Measurements from ENCODE around the gene SPEF1. TPM values are rescaled to one million over a fixed set of nuclear protein-coding genes. Genes with fewer than 3 reads are reported as not detected.

SPEF1 gene
- total and polyA plus RNA-seq, 2 of the 4 experiments (the other 2 are of a cell fraction), result 0.15 TPM; not detected in 1

- Histone ChIP-seq H3K4me3 (ENCODE audit: insufficient read depth, low read depth, low read length) (peak overlapping the region; percentile 67), H4K20me1 (ENCODE audit: insufficient read depth, low read length) (no peaks in the 10 kb centered on the region; the same call in 1 of the 2 replicates), H2BK5ac (ENCODE audit: low read depth, low read length, poor library complexity, severe bottlenecking) (peak overlapping the region; percentile 66), H3K4me2 (ENCODE audit: low read depth, low read length) (peak overlapping the region; percentile 73), H3K27ac (ENCODE audit: insufficient read depth, low read length) (peak overlapping the region; percentile 89), H2BK20ac (ENCODE audit: low read depth, low read length) (no peak overlapping the region), H2AK9ac (replicated peaks; ENCODE audit: low read depth, low read length, poor library complexity) (peak overlapping the region; percentile 94), H3K56ac (ENCODE audit: extremely low read depth, insufficient read depth, low read length) (peak overlapping the region; percentile 37; the same call in 1 of the 2 replicates), H2BK15ac (ENCODE audit: low read depth, low read length) (peak overlapping the region; percentile 6; the same call in 1 of the 3 replicates), H2AK5ac (ENCODE audit: low read depth, low read length) (peak overlapping the region; percentile 86), H3K9me1 (ENCODE audit: insufficient read depth, low read length) (no peaks in the 10 kb centered on the region; the same call in 1 of the 2 replicates), H3K18ac (ENCODE audit: low read depth, low read length) (peak overlapping the region; percentile 32; the same call in 1 of the 2 replicates), H3K14ac (replicated peaks; ENCODE audit: low read depth, low read length) (peak overlapping the region; percentile 69), H2BK120ac (ENCODE audit: low read depth, low read length) (peak overlapping the region; percentile 8; the same call in 1 of the 2 replicates), H4K91ac (ENCODE audit: insufficient read depth, low read depth, low read length) (peak overlapping the region; percentile 64), H3K9me3 (ENCODE audit: control insufficient read depth, insufficient read depth, low read length) (no peaks in the 10 kb centered on the region), H3K79me1 (ENCODE audit: low read depth in 1 of 2, low read length in 2 of 2) (peaks cover 13 to 29% of the 10 kb centered on the region in 2 experiments), H4K8ac (ENCODE audit: low read depth in 2 of 2, low read length in 2 of 2) (peak overlapping the region; percentile 92 to 97), H3K27me3 (ENCODE audit: control insufficient read depth, insufficient read depth, low read length) (no peaks in the 10 kb centered on the region), H3K4ac (ENCODE audit: low read depth, low read length) (peak overlapping the region; percentile 87), H3K9ac (ENCODE audit: low read depth, low read length) (peak overlapping the region; percentile 69), H3K36me3 (ENCODE audit: control insufficient read depth, insufficient read depth, low read length) (no peaks in the 10 kb centered on the region), H4K5ac (ENCODE audit: low read depth, low read length) (peak overlapping the region; percentile 76), H3K23ac (ENCODE audit: low read depth, low read length) (peak overlapping the region; percentile 39; the same call in 1 of the 2 replicates), H3K4me1 (ENCODE audit: control insufficient read depth, insufficient read depth, low read length) (peaks cover 11% of the 10 kb centered on the region), H2AFZ (replicated peaks; ENCODE audit: low read length, poor library complexity) (peak overlapping the region; percentile 96)
- peak; percentile 54 for ATAC-seq (ENCODE audit: low read depth)
- 3% methylated on average over 12 of the region's 51 CpGs; no CpG with 5 or more reads in 1 of the 2 experiments for WGBS, 2 experiments (ENCODE audit: extremely low coverage in 2 of 2, insufficient read length in 1 of 2)
- no TSS peak for BruUV-seq (replicated peaks)
- intact Hi-C loops (cut with micrococcal nuclease) (loop anchor here (2.0 to 5.0 kb wide), 2 partner anchors 52 to 91 kb away; no protein-coding TSS in a partner anchor), dilution Hi-C loops (cut with HindIII; ENCODE audit: low sequenced_read_pairs, unreplicated experiment) (no loop called here), in situ Hi-C loops (cut with MboI; ENCODE audit: low sequenced_read_pairs) (no loop called here)
- POLR2A ChIA-PET (ENCODE audit: unreplicated experiment), result interaction anchor here (1.0 to 1.2 kb wide), 2 partner anchors 8 to 10 kb away, joined by 3 to 4 read pairs; no protein-coding TSS in a partner anchor
- CTCF ChIA-PET, result interaction anchor here (0.6 to 1.9 kb wide), 8 partner anchors 10 to 98 kb away, joined by 3 to 9 read pairs (median 4); partner anchors contain the start of genes AP5S1, CENPB and SPEF1
- peak; percentile 81 for DNase-seq
- TF ChIP-seq CEBPB (IDR thresholded peaks at IDR 0.05; ENCODE audit: low read depth, low read length), result no peak
- TF ChIP-seq CTCF (conservative IDR thresholded peaks at IDR 0.05; ENCODE audit: low read depth, low read length), result peak; percentile 38
- TF ChIP-seq FOS (IDR thresholded peaks at IDR 0.05; ENCODE audit: low read depth, low read length), result peak; percentile 63
- no peak for TF ChIP-seq CHD1 (IDR thresholded peaks at IDR 0.05; ENCODE audit: low read depth, low read length)
- peak; percentile 71; the same call in 1 of the 2 replicates for TF ChIP-seq POLR2A (IDR thresholded peaks at IDR 0.05; ENCODE audit: low read depth, low read length)
- TF ChIP-seq BHLHE40 (IDR thresholded peaks at IDR 0.05; ENCODE audit: low read depth, low read length), result no peak
- TF ChIP-seq RAD21 (IDR thresholded peaks at IDR 0.05; ENCODE audit: low read length), result peak; percentile 39
- TF ChIP-seq RCOR1 (IDR thresholded peaks at IDR 0.05; ENCODE audit: insufficient replicate concordance, low read length), result no peak
- TF ChIP-seq MAFK (IDR thresholded peaks at IDR 0.05; ENCODE audit: low read depth, low read length), result no peak
- TF ChIP-seq ELK1 (IDR thresholded peaks at IDR 0.05; ENCODE audit: borderline replicate concordance, low read depth, low read length), result no peak
- 0 out of 2 replicates have a peak, but pooled peaks have one; percentile 6 for TF ChIP-seq USF2 (IDR thresholded peaks at IDR 0.05; ENCODE audit: low read depth, low read length)
- no peak for TF ChIP-seq RFX5 (IDR thresholded peaks at IDR 0.05; ENCODE audit: low read depth, low read length)
- TF ChIP-seq SMC3 (IDR thresholded peaks at IDR 0.05; ENCODE audit: low read depth, low read length), result no peak; the same call in 1 of the 2 replicates
Measured at GRCh38 chr20:3768342-3769130, 12.7 kb downstream of the SPEF1 start.

Data from IMR-90 (cell line).